Hepatocyte (in vitro differentiated cells): ENCODE measurements around the gene PLCH2. TPM values are rescaled to one million over a fixed set of nuclear protein-coding genes. Genes with fewer than 3 reads are reported as not detected.

Experiments
- DNase-seq: peaks from one replicate; pipeline ENCODE4 v3.0.0-alpha.2; 2016; ENCODE audit warnings: low spot score
- H2AFZ ChIP-seq: fragments of 200-600 bp; sonication (generic); 2 replicates; pipeline ENCODE4 v1.6.0; 2016; ENCODE audit warnings: antibody characterized with exemption, mild to moderate bottlenecking
- H3K27ac ChIP-seq: fragments of 200-600 bp; sonication (generic); 2 replicates; pipeline ENCODE4 v1.5.1; 2016; ENCODE audit warnings: mild to moderate bottlenecking
- H3K27me3 ChIP-seq: fragments of 200-600 bp; sonication (generic); 2 replicates; pipeline ENCODE4 v1.6.1; 2016
- H3K36me3 ChIP-seq: fragments of 200-600 bp; sonication (generic); replicated peaks from 2 replicates; pipeline ENCODE4 v1.5.1; 2016; ENCODE audit warnings: low read depth; ENCODE audit not compliant: insufficient read depth
- H3K4me1 ChIP-seq: fragments of 200-600 bp; sonication (generic); 2 replicates; pipeline ENCODE4 v1.5.1; 2016; ENCODE audit warnings: mild to moderate bottlenecking, moderate library complexity; ENCODE audit not compliant: insufficient read depth
- H3K4me2 ChIP-seq: fragments of 200-600 bp; sonication (generic); 2 replicates; pipeline ENCODE4 v1.6.0; 2016
- H3K4me3 ChIP-seq: fragments of 200-600 bp; sonication (generic); 2 replicates; pipeline ENCODE4 v1.5.1; 2016; ENCODE audit warnings: mild to moderate bottlenecking
- H3K79me2 ChIP-seq: fragments of 200-600 bp; sonication (generic); 2 replicates; pipeline ENCODE4 v1.6.0; 2017; ENCODE audit warnings: mild to moderate bottlenecking
- H3K9me2 ChIP-seq: fragments of 200-600 bp; sonication (generic); replicated peaks from 2 replicates; pipeline ENCODE4 v1.6.0; 2017; ENCODE audit warnings: mild to moderate bottlenecking; ENCODE audit not compliant: insufficient read depth
- H3K9me3 ChIP-seq: fragments of 200-600 bp; sonication (generic); 2 replicates; pipeline ENCODE4 v1.5.1; 2016; ENCODE audit warnings: low read depth, mild to moderate bottlenecking
- H4K20me1 ChIP-seq: fragments of 200-600 bp; sonication (generic); 2 replicates; pipeline ENCODE4 v1.6.0; 2016; ENCODE audit warnings: mild to moderate bottlenecking; ENCODE audit not compliant: insufficient read depth, poor library complexity, severe bottlenecking
- EZH2 ChIP-seq: fragments of 200-600 bp; sonication (generic); IDR thresholded peaks from 2 replicates; pipeline ENCODE4 v1.6.1; 2016; ENCODE audit warnings: antibody characterized with exemption, mild to moderate bottlenecking, borderline replicate concordance
- EZH2phosphoT487 ChIP-seq: fragments of 200-600 bp; sonication (generic); IDR thresholded peaks from one replicate; pipeline ENCODE4 v1.6.1; 2018; ENCODE audit warnings: antibody characterized with exemption, mild to moderate bottlenecking, low read depth, moderate library complexity; ENCODE audit not compliant: unreplicated experiment, severe bottlenecking
- WGBS: methylation state at CpG from one replicate; pipeline ENCODE4 v1.1.6; 2016; ENCODE audit warnings: low lambda C conversion rate; ENCODE audit errors: missing lambda C conversion rate; 5-methylcytosine and 5-hydroxymethylcytosine counted together
- polyA plus RNA-seq: library from polyadenylated mRNA; unstranded; fragments of >200 nt; fragmentation: Nextera tagmentation; extraction: Ambion mirVana; gene quantifications from 2 replicates; pipeline ENCODE4 v1.2.1, GENCODE V29; 2016
- total RNA-seq: library from RNA; depleted of rRNA; stranded (reverse); fragments of >200 nt; gene quantifications from 2 replicates; pipeline ENCODE4 v1.2.3, GENCODE V29; 2014
- TF ChIP-seq, protein P1 (sequence below): fragments of 200-600 bp; sonication (generic); IDR thresholded peaks from 2 replicates; pipeline ENCODE4 v1.5.1; 2016; ENCODE audit warnings: antibody characterized with exemption, mild to moderate bottlenecking; ENCODE audit not compliant: poor library complexity

Gene PLCH2
- total and polyA plus RNA-seq, 2 experiments from 2014 or later: 1.3 to 3.4 TPM

DNA sequence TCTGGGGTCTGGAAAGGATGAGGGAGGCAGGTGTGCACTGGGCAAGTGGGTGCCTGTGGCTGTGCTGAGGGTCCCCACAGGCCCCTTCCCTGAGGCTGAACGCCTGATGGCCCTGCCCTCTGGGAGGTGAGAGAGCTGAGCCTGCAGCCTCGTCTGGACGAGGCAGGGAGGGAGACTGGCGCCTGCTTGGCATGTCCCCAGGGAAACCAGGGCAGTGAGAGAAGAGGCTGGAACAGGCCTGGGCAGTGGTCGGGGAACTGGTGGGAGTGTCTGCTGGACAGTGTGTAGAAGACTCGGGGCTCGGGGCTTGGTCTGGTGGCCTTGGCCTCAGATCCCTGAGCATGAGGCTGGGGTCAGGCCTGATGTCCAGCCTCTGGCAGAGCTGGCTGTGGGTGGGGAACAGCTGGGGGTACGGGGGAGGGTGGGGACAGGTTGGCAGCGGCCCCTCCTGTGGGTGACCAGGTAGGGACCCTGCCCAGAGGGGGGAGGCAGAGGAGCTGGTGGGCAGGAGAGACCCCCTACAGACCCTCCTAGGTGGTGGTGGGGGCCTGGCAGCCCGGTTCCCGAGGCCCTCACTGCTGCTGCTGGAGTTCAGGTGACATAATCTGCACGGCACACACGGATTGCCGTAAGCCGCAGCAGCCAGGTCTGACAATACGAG is 30.8 kb upstream of the PLCH2 start:
- H3K9me3 ChIP-seq: no peaks in the 10 kb centered on the region
- no peak overlapping the region for H3K4me3 ChIP-seq
- no peak overlapping the region for H3K4me2 ChIP-seq
- H4K20me1 ChIP-seq: no peaks in the 10 kb centered on the region
- H3K36me3 ChIP-seq: no peaks in the 10 kb centered on the region
- no peaks in the 10 kb centered on the region for H3K79me2 ChIP-seq
- H3K27ac ChIP-seq: no peak overlapping the region
- H3K9me2 ChIP-seq: no peaks in the 10 kb centered on the region
- WGBS: 80% methylated on average over 16 of the region's 16 CpGs
- no peak overlapping the region for H2AFZ ChIP-seq
- H3K27me3 ChIP-seq: peaks cover 37% of the 10 kb centered on the region
- DNase-seq: no peak
- H3K4me1 ChIP-seq: no peaks in the 10 kb centered on the region
- TF ChIP-seq, protein P1, sequence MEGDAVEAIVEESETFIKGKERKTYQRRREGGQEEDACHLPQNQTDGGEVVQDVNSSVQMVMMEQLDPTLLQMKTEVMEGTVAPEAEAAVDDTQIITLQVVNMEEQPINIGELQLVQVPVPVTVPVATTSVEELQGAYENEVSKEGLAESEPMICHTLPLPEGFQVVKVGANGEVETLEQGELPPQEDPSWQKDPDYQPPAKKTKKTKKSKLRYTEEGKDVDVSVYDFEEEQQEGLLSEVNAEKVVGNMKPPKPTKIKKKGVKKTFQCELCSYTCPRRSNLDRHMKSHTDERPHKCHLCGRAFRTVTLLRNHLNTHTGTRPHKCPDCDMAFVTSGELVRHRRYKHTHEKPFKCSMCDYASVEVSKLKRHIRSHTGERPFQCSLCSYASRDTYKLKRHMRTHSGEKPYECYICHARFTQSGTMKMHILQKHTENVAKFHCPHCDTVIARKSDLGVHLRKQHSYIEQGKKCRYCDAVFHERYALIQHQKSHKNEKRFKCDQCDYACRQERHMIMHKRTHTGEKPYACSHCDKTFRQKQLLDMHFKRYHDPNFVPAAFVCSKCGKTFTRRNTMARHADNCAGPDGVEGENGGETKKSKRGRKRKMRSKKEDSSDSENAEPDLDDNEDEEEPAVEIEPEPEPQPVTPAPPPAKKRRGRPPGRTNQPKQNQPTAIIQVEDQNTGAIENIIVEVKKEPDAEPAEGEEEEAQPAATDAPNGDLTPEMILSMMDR: no peak
- TF ChIP-seq EZH2 (no peak), EZH2phosphoT487 (no peak)

DNA sequence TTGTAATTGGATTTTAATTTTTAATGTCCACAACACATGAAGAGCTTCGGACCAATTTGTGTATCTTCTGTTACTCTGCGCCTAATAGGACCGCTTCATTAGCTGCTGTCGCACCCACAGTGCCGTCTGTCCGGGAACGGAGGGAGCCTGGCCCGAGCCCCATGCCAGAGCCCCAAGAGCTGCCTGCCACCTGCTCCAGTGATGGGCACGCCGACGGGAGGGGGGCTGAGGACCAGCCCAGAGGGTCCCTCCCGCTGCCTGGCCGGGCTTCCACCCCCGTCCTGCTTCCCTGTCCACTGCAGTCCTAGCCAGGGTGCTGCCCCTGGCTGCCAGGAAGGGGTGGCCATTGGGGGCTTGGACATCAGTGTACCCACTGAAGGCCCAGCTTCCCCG is 30.3 kb upstream of the PLCH2 start:
- H3K4me2 ChIP-seq: no peak overlapping the region
- no peaks in the 10 kb centered on the region for H4K20me1 ChIP-seq
- no peak overlapping the region for H3K27ac ChIP-seq
- no peaks in the 10 kb centered on the region for H3K36me3 ChIP-seq
- H3K4me1 ChIP-seq: no peaks in the 10 kb centered on the region
- no peak for DNase-seq
- H3K9me2 ChIP-seq: no peaks in the 10 kb centered on the region
- no peaks in the 10 kb centered on the region for H3K79me2 ChIP-seq
- H3K4me3 ChIP-seq: no peak overlapping the region
- 91% methylated on average over 15 of the region's 15 CpGs for WGBS
- H3K9me3 ChIP-seq: no peaks in the 10 kb centered on the region
- H3K27me3 ChIP-seq: peaks cover 37% of the 10 kb centered on the region
- TF ChIP-seq, protein P1: no peak
- no peak for TF ChIP-seq EZH2phosphoT487
- H2AFZ ChIP-seq: no peak overlapping the region

DNA sequence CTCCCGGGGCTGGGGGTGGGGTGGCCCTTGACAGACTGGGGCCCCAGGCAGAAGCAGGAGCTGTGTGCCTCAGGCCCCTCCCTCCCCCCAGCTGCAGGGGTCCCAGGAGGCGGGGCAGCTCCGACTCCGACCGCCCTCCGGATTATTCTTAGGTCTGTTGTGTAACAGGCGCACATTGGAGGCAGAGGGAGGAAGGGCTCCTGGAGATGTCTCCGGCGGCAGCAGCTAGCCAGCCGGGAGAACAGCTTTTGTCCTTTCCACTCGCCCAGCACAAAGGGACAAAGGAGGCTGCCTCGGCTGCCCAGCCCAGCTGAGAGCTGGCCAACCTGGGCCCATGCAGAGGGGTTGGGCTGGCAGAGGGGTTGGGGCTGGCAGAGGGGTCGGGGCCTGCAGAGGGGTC is 29.7 kb upstream of the PLCH2 start:
- H3K9me2 ChIP-seq: no peaks in the 10 kb centered on the region
- 32% methylated on average over 12 of the region's 13 CpGs for WGBS
- H3K79me2 ChIP-seq: no peaks in the 10 kb centered on the region
- H3K27ac ChIP-seq: no peak overlapping the region
- no peaks in the 10 kb centered on the region for H3K4me1 ChIP-seq
- no peaks in the 10 kb centered on the region for H4K20me1 ChIP-seq
- H3K4me2 ChIP-seq: no peak overlapping the region
- H3K36me3 ChIP-seq: no peaks in the 10 kb centered on the region
- H3K9me3 ChIP-seq: no peaks in the 10 kb centered on the region
- H2AFZ ChIP-seq: no peak overlapping the region
- no peak for DNase-seq
- H3K27me3 ChIP-seq: peaks cover 34% of the 10 kb centered on the region
- H3K4me3 ChIP-seq: no peak overlapping the region
- TF ChIP-seq EZH2phosphoT487: no peak
- no peak for TF ChIP-seq EZH2
- TF ChIP-seq, protein P1: no peak

- Histone ChIP-seq H3K4me3 (no peak overlapping the region), H3K27ac (no peak overlapping the region), H3K9me2 (no peaks in the 10 kb centered on the region), H2AFZ (no peak overlapping the region), H3K9me3 (no peaks in the 10 kb centered on the region), H3K27me3 (peaks cover 30% of the 10 kb centered on the region), H3K4me2 (no peak overlapping the region), H3K4me1 (no peaks in the 10 kb centered on the region), H3K79me2 (no peaks in the 10 kb centered on the region), H3K36me3 (no peaks in the 10 kb centered on the region), H4K20me1 (no peaks in the 10 kb centered on the region)
- TF ChIP-seq EZH2phosphoT487: no peak
- TF ChIP-seq, protein P1: no peak
- TF ChIP-seq EZH2: no peak
- 74% methylated on average over 9 of the region's 9 CpGs for WGBS
- DNase-seq: no peak
Observed at GRCh38 chr1:2446861-2447260, 29.2 kb upstream of the PLCH2 start.
